ENCODE measurements around the gene MEIKIN.

- TF ChIP-seq ATF3 (IDR thresholded peaks at IDR 0.05; ENCODE audit: insufficient read depth, low read depth, low read length) (no peak), POLR2AphosphoS5 (IDR thresholded peaks at IDR 0.05; ENCODE audit: low read depth, low read length) (no peak), SUZ12 (IDR thresholded peaks at IDR 0.05; ENCODE audit: low read length) (no peak), CTCF (IDR thresholded peaks at IDR 0.05; ENCODE audit: control extremely low read depth in 1 of 3, insufficient read depth in 1 of 3, low read depth in 1 of 3, low read length in 3 of 3) (no peak), YY1 (IDR thresholded peaks at IDR 0.05; ENCODE audit: low read depth, low read length) (no peak), EZH2 (IDR thresholded peaks at IDR 0.05; ENCODE audit: low read depth, low read length, severe bottlenecking) (no peak)
Observed at GRCh38 chr5:131977212-131977604, 31.7 kb upstream of the MEIKIN start.
